ENCODE data around the gene S100A12. TPM values are rescaled to one million over a fixed set of nuclear protein-coding genes. Genes with fewer than 3 reads are reported as not detected.
A peak's percentile ranks its signal among the peaks of the same experiment; 100 is the strongest.

Gene S100A12
- total and polyA plus RNA-seq, 2 experiments from 2014 or later = not detected

DNA sequence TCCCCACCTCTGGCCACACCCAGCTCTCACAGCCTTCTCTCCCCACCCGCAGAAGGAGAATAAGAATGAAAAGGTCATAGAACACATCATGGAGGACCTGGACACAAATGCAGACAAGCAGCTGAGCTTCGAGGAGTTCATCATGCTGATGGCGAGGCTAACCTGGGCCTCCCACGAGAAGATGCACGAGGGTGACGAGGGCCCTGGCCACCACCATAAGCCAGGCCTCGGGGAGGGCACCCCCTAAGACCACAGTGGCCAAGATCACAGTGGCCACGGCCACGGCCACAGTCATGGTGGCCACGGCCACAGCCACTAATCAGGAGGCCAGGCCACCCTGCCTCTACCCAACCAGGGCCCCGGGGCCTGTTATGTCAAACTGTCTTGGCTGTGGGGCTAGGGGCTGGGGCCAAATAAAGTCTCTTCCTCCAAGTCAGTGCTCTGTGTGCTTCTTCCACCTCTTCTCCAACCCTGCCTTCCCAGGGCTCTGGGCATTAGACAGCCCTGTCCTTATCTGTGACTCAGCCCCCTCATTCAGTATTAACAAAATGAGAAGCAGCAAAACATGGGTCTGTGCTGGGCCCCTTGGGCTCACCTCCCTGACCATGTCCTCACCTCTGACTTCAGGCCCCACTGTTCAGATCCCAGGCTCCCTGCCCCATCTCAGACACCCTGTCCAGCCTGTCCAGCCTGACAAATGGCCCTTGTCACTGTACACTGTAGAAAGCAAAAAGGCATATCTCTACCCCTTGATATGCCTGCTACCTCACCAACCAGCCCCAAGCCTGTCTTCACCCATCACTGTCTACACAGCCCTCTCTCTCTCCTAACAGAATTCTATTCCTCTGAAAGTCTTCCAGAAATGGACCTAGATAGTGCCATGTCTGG, 14.6 kb downstream of the S100A12 start:
- TF ChIP-seq, protein P1, sequence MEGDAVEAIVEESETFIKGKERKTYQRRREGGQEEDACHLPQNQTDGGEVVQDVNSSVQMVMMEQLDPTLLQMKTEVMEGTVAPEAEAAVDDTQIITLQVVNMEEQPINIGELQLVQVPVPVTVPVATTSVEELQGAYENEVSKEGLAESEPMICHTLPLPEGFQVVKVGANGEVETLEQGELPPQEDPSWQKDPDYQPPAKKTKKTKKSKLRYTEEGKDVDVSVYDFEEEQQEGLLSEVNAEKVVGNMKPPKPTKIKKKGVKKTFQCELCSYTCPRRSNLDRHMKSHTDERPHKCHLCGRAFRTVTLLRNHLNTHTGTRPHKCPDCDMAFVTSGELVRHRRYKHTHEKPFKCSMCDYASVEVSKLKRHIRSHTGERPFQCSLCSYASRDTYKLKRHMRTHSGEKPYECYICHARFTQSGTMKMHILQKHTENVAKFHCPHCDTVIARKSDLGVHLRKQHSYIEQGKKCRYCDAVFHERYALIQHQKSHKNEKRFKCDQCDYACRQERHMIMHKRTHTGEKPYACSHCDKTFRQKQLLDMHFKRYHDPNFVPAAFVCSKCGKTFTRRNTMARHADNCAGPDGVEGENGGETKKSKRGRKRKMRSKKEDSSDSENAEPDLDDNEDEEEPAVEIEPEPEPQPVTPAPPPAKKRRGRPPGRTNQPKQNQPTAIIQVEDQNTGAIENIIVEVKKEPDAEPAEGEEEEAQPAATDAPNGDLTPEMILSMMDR (IDR thresholded peaks at IDR 0.05; ENCODE audit: low read depth, low read length) = no peak
- Histone ChIP-seq H3K9me3 (ENCODE audit: low read depth) (no peaks in the 10 kb centered on the region), H3K27ac (peak overlapping the region; percentile 87), H3K27me3 (no peaks in the 10 kb centered on the region), H3K4me3 (no peak overlapping the region), H3K36me3 (no peaks in the 10 kb centered on the region), H3K4me1 (ENCODE audit: low read depth) (peaks cover 41% of the 10 kb centered on the region)
- peak in 1 of 2 donors; percentile 76 for DNase-seq (ENCODE audit: low read depth in 1 of 2, low spot score in 1 of 2)

DNA sequence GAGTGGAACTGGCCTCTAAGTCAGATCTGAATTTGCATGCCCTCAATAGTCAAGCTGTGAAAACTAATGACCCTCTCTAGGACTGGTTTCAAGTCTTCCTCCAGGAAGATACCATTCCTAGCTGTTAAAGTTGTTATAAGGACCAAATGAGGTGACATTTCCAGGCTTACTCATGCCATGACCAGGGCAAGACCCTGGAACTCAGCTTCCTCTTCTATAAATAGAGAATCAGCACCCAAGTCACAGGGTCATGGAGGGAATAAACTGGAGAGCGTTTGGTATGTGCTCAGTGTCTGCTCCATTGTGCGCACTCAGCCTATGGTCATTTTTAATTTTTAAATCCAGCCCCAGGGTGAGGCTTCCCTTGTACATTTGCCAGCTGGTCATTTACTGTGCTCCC, 15.2 kb downstream of the S100A12 start:
- no peak overlapping the region for H3K4me3 ChIP-seq
- no peaks in the 10 kb centered on the region for H3K36me3 ChIP-seq
- H3K27me3 ChIP-seq = no peaks in the 10 kb centered on the region
- peaks cover 36% of the 10 kb centered on the region for H3K4me1 ChIP-seq (ENCODE audit: low read depth)
- no peaks in the 10 kb centered on the region for H3K9me3 ChIP-seq (ENCODE audit: low read depth)
- TF ChIP-seq, protein P1 (IDR thresholded peaks at IDR 0.05; ENCODE audit: low read depth, low read length) = no peak
- peak overlapping the region; percentile 87 for H3K27ac ChIP-seq
- no peak for DNase-seq (ENCODE audit: low read depth in 1 of 2, low spot score in 1 of 2)

DNA sequence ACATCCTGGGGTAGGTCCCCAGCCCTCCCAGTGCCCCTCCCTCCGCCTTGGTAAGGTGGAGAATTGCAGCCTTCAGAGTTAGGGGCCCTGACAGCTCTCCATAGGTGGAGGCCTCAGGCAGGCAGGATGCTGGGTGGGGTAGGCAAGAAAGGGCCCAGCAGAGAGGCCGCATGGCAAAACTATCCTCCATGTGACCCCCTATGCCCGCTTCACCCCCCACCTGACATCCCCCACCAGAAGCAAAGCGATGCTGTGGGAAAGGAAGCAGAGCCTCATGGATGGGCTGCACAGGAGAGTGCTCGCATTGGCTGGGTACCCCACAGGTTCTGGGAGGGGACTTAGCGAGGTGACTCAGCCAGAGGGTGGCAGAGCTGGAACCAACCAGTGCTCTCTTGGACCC, 16.2 kb downstream of the S100A12 start:
- Histone ChIP-seq H3K9me3 (ENCODE audit: low read depth) (no peaks in the 10 kb centered on the region), H3K4me3 (no peak overlapping the region), H3K4me1 (ENCODE audit: low read depth) (peaks cover 34% of the 10 kb centered on the region), H3K27ac (no peak overlapping the region), H3K36me3 (no peaks in the 10 kb centered on the region), H3K27me3 (no peaks in the 10 kb centered on the region)
- DNase-seq (ENCODE audit: low read depth in 1 of 2, low spot score in 1 of 2) = no peak
- TF ChIP-seq, protein P1 (IDR thresholded peaks at IDR 0.05; ENCODE audit: low read depth, low read length) = no peak

DNA sequence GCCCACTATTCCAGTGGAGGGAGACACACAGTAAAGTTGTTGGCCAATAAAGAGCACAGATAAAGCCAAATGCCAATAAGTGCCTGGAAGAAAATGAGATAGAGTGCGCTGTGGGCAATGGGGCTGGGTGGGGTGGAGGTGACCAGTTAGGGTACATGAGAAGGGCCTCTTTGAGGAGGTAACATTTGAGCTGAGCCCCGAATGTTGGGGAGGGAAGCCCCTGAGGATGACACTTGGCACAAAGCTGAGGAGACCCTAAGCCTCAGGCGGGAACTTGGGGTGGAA, 16.8 kb downstream of the S100A12 start:
- no peak overlapping the region for H3K27ac ChIP-seq
- TF ChIP-seq, protein P1 (IDR thresholded peaks at IDR 0.05; ENCODE audit: low read depth, low read length) = no peak
- H3K4me3 ChIP-seq = no peak overlapping the region
- no peaks in the 10 kb centered on the region for H3K9me3 ChIP-seq (ENCODE audit: low read depth)
- DNase-seq (ENCODE audit: low read depth in 1 of 2, low spot score in 1 of 2) = no peak
- H3K4me1 ChIP-seq (ENCODE audit: low read depth) = peaks cover 34% of the 10 kb centered on the region
- H3K27me3 ChIP-seq = no peaks in the 10 kb centered on the region
- no peaks in the 10 kb centered on the region for H3K36me3 ChIP-seq

DNA sequence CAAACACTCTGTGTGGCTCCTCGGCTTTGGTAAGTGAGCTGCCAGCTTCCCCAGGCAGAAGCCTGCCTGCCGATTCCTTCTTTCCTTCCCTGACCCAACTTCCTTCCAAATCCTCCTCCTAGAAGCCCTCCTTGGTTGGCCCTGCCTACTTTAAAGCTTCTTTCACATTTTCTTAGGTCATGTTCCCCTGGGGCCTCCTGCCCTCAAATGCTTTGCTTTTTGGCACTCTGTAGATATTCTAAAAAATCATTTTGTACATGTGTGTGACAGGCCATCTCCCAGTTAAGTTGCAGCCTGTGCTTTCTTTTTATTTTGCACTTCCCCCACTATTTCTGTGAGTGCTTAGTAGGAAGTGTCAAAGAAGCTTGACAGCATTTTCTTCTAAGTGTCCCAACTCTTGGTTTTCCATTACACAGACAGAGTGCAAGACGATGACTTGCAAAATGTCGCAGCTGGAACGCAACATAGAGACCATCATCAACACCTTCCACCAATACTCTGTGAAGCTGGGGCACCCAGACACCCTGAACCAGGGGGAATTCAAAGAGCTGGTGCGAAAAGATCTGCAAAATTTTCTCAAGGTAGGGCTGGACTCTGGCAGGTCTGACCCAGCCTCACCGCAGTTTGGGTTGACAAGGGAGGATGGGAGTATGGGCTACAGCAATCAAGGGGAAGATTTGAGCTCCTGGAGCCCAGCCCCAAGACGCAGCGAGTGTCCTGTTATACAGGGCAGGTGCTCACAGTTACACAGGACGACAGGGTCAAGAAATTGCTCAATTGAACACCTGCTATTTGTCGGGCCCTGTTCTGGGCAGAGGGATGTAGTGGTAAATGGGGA, 17.3 kb downstream of the S100A12 start, which contains the start of gene S100A9:
Gene S100A9 (plus strand): TSS at position 2 of the 838 bp plus-strand sequence. CDS start 430 bp downstream, at position 432.
- Histone ChIP-seq H3K9me3 (ENCODE audit: low read depth) (no peaks in the 10 kb centered on the region), H3K27ac (no peak within 1 kb of the TSS), H3K4me1 (ENCODE audit: low read depth) (peaks cover 34% of the 10 kb centered on the region), H3K36me3 (no peaks in the 10 kb centered on the region), H3K4me3 (no peak within 1 kb of the TSS), H3K27me3 (no peaks in the 10 kb centered on the region)
- TF ChIP-seq, protein P1 (IDR thresholded peaks at IDR 0.05; ENCODE audit: low read depth, low read length) = no peak
- DNase-seq (ENCODE audit: low read depth in 1 of 2, low spot score in 1 of 2) = no peak

Data from cardiac muscle cell (in vitro differentiated cells and primary cell).